Activated naive CD8-positive, alpha-beta T cell (primary cell): ENCODE data around the gene ARHGEF16.

Experiments
- H3K27ac Mint-ChIP-seq: one replicate; pipeline ENCODE4 v1.8.0; 2021; ENCODE audit warnings: mixed read lengths
- H3K27me3 Mint-ChIP-seq: one replicate; pipeline ENCODE4 v1.8.0; 2021; ENCODE audit warnings: mixed read lengths
- H3K36me3 Mint-ChIP-seq: one replicate; pipeline ENCODE4 v1.8.0; 2021; ENCODE audit warnings: mixed read lengths
- H3K4me1 Mint-ChIP-seq: one replicate; pipeline ENCODE4 v1.8.0; 2021; ENCODE audit warnings: low read depth, mixed read lengths
- H3K4me3 Mint-ChIP-seq: one replicate; pipeline ENCODE4 v1.8.0; 2021; ENCODE audit warnings: mild to moderate bottlenecking, mixed read lengths
- H3K9me3 Mint-ChIP-seq: one replicate; pipeline ENCODE4 v1.8.0; 2021; ENCODE audit warnings: low read depth, mixed read lengths

ARHGEF16 gene

GRCh38 chr1:3453891-3454810 is at the start of gene ARHGEF16:
TSS of gene ARHGEF16 (plus strand) at chr1:3454665. CDS start at chr1:3463085, 8,420 bp downstream.
- Mint-ChIP-seq H3K4me1 (peaks cover 4% of the 10 kb centered on the region), H3K9me3 (no peaks in the 10 kb centered on the region), H3K36me3 (no peaks in the 10 kb centered on the region), H3K4me3 (peak within 1 kb of the TSS; percentile 68), H3K27me3 (peaks cover 6% of the 10 kb centered on the region), H3K27ac (no peak within 1 kb of the TSS)

GRCh38 chr1:3404801-3405200 is 49.7 kb upstream of the ARHGEF16 start:
- Mint-ChIP-seq H3K27ac (no peak overlapping the region), H3K36me3 (no peaks in the 10 kb centered on the region), H3K27me3 (no peaks in the 10 kb centered on the region), H3K9me3 (no peaks in the 10 kb centered on the region), H3K4me1 (no peaks in the 10 kb centered on the region), H3K4me3 (no peak overlapping the region)

- H3K36me3 Mint-ChIP-seq = no peaks in the 10 kb centered on the region
- no peaks in the 10 kb centered on the region for H3K9me3 Mint-ChIP-seq
- H3K4me1 Mint-ChIP-seq = no peaks in the 10 kb centered on the region
- H3K27me3 Mint-ChIP-seq = no peaks in the 10 kb centered on the region
- H3K27ac Mint-ChIP-seq = no peak overlapping the region
- no peak overlapping the region for H3K4me3 Mint-ChIP-seq
Observed at GRCh38 chr1:3405491-3405890, 49.0 kb upstream of the ARHGEF16 start.

- Mint-ChIP-seq H3K9me3 (no peaks in the 10 kb centered on the region), H3K4me1 (no peaks in the 10 kb centered on the region), H3K27me3 (no peaks in the 10 kb centered on the region), H3K4me3 (no peak overlapping the region), H3K27ac (no peak overlapping the region), H3K36me3 (no peaks in the 10 kb centered on the region)
Observed at GRCh38 chr1:3405974-3406867, 48.2 kb upstream of the ARHGEF16 start.

- Mint-ChIP-seq H3K4me3 (no peak overlapping the region), H3K4me1 (no peaks in the 10 kb centered on the region), H3K27ac (no peak overlapping the region), H3K27me3 (no peaks in the 10 kb centered on the region), H3K36me3 (no peaks in the 10 kb centered on the region), H3K9me3 (no peaks in the 10 kb centered on the region)
Observed at GRCh38 chr1:3407021-3407420, 47.4 kb upstream of the ARHGEF16 start.

- Mint-ChIP-seq H3K36me3 (no peaks in the 10 kb centered on the region), H3K4me1 (no peaks in the 10 kb centered on the region), H3K27me3 (no peaks in the 10 kb centered on the region), H3K27ac (no peak overlapping the region), H3K4me3 (no peak overlapping the region), H3K9me3 (no peaks in the 10 kb centered on the region)
Observed at GRCh38 chr1:3408751-3409266, 45.7 kb upstream of the ARHGEF16 start.

GRCh38 chr1:3409366-3410141 is 44.9 kb upstream of the ARHGEF16 start:
- H3K9me3 Mint-ChIP-seq = no peaks in the 10 kb centered on the region
- no peaks in the 10 kb centered on the region for H3K27me3 Mint-ChIP-seq
- no peak overlapping the region for H3K27ac Mint-ChIP-seq
- no peaks in the 10 kb centered on the region for H3K4me1 Mint-ChIP-seq
- H3K4me3 Mint-ChIP-seq = no peak overlapping the region
- H3K36me3 Mint-ChIP-seq = no peaks in the 10 kb centered on the region

- Mint-ChIP-seq H3K4me3 (no peak overlapping the region), H3K27me3 (no peaks in the 10 kb centered on the region)
Observed at GRCh38 chr1:3410142-3410925, 44.1 kb upstream of the ARHGEF16 start.

GRCh38 chr1:3411806-3412205 is 42.7 kb upstream of the ARHGEF16 start:
- no peak overlapping the region for H3K4me3 Mint-ChIP-seq
- no peak overlapping the region for H3K27ac Mint-ChIP-seq
- H3K36me3 Mint-ChIP-seq = no peaks in the 10 kb centered on the region
- no peaks in the 10 kb centered on the region for H3K4me1 Mint-ChIP-seq
- H3K9me3 Mint-ChIP-seq = no peaks in the 10 kb centered on the region
- H3K27me3 Mint-ChIP-seq = no peaks in the 10 kb centered on the region

More at GRCh38 chr1:3410142-3410925, 44.1 kb upstream of the ARHGEF16 start:
- Mint-ChIP-seq H3K27ac (no peak overlapping the region), H3K36me3 (no peaks in the 10 kb centered on the region), H3K9me3 (no peaks in the 10 kb centered on the region), H3K4me1 (no peaks in the 10 kb centered on the region)

GRCh38 chr1:3412376-3412775 is 42.1 kb upstream of the ARHGEF16 start:
- no peaks in the 10 kb centered on the region for H3K4me1 Mint-ChIP-seq
- no peaks in the 10 kb centered on the region for H3K9me3 Mint-ChIP-seq
- no peaks in the 10 kb centered on the region for H3K36me3 Mint-ChIP-seq
- no peak overlapping the region for H3K4me3 Mint-ChIP-seq
- H3K27ac Mint-ChIP-seq = no peak overlapping the region
- H3K27me3 Mint-ChIP-seq = no peaks in the 10 kb centered on the region

- H3K27me3 Mint-ChIP-seq = no peaks in the 10 kb centered on the region
- H3K27ac Mint-ChIP-seq = no peak overlapping the region
- H3K36me3 Mint-ChIP-seq = no peaks in the 10 kb centered on the region
- H3K9me3 Mint-ChIP-seq = no peaks in the 10 kb centered on the region
- no peak overlapping the region for H3K4me3 Mint-ChIP-seq
- no peaks in the 10 kb centered on the region for H3K4me1 Mint-ChIP-seq
Observed at GRCh38 chr1:3413975-3414710, 40.3 kb upstream of the ARHGEF16 start.

GRCh38 chr1:3415260-3416090 is 39.0 kb upstream of the ARHGEF16 start:
- Mint-ChIP-seq H3K4me3 (no peak overlapping the region), H3K36me3 (no peaks in the 10 kb centered on the region), H3K27ac (no peak overlapping the region)

More at GRCh38 chr1:3415260-3416090, 39.0 kb upstream of the ARHGEF16 start:
- H3K4me1 Mint-ChIP-seq = no peaks in the 10 kb centered on the region
- H3K27me3 Mint-ChIP-seq = no peaks in the 10 kb centered on the region
- H3K9me3 Mint-ChIP-seq = no peaks in the 10 kb centered on the region
